Gastrocnemius medialis (tissue), 4 donors: ENCODE data around the gene FAH. TPM values are rescaled to one million over a fixed set of nuclear protein-coding genes. Genes with fewer than 3 reads are reported as not detected.
A peak's percentile ranks its signal among the peaks of the same experiment; 100 is the strongest.

Experiments
- ATAC-seq, 2 donors: fragments of 150-250 bp; one replicate each; pipeline ENCODE4 v1.9.1; 2016
- DNase-seq, 2 donors: peaks; one replicate each; pipeline ENCODE4 v3.0.0-alpha.2; 2019
- H3K27ac ChIP-seq, 4 donors: fragments of 200-600 bp; sonication (generic); 1 replicate in 1 of 4; 2 replicates in 3 of 4; pipeline ENCODE4 v1.5.1; 2016 to 2018; ENCODE audit warnings: mild to moderate bottlenecking in 2 of 4, moderate library complexity in 1 of 4
- H3K27me3 ChIP-seq, 3 donors: fragments of 200-600 bp; sonication (generic) in 2 of 3; 1 replicate in 1 of 3; 2 replicates in 2 of 3; pipeline versions ENCODE4 v1.5.1 to v1.6.0; 2016 to 2019; ENCODE audit warnings: mild to moderate bottlenecking in 1 of 3, moderate library complexity in 1 of 3
- H3K36me3 ChIP-seq, 2 donors: fragments of 200-600 bp; sonication (generic) in 1 of 2; one replicate each; pipeline ENCODE4 v1.5.1; 2017 to 2018
- H3K4me1 ChIP-seq, 2 donors: fragments of 200-600 bp; sonication (generic) in 1 of 2; one replicate each; pipeline ENCODE4 v1.5.1; 2016 to 2017; ENCODE audit warnings: mild to moderate bottlenecking in 2 of 2
- H3K4me3 ChIP-seq, 4 donors: fragments of 200-600 bp; sonication (generic) in 3 of 4; 1 replicate in 1 of 4; 2 replicates in 3 of 4; pipeline ENCODE4 v1.5.1; 2016 to 2019; ENCODE audit warnings: mild to moderate bottlenecking in 2 of 4
- H3K9me3 ChIP-seq, 3 donors: fragments of 200-600 bp; sonication (generic) in 2 of 3; 1 replicate in 1 of 3; 2 replicates in 2 of 3; pipeline ENCODE4 v1.5.1; 2016 to 2019
- POLR2A ChIP-seq, 2 donors: fragments of 450-650 bp; IDR thresholded peaks; one replicate each; pipeline ENCODE4 v1.6.1; 2017; ENCODE audit warnings: antibody characterized with exemption in 2 of 2, mild to moderate bottlenecking in 2 of 2, moderate library complexity in 2 of 2
- in situ Hi-C, 4 donors: fragments of 200-750 bp; cut with MboI; loops; one replicate each; pipeline versions ENCODE4 v1.15.0 to v1.8.0; 2017; ENCODE audit warnings: low sequenced_read_pairs in 4 of 4
- intact Hi-C: fragments of 100-400 bp; cut with DNase I; formaldehyde crosslinking; loops from one replicate; pipeline ENCODE4 v1.15.1; 2023; ENCODE audit warnings: low total_unique reads
- total RNA-seq, 4 donors: library from RNA; depleted of rRNA; stranded (reverse); fragments of >200 nt; gene quantifications; one replicate each; pipeline versions ENCODE4 v1.1.0 to v1.2.3, GENCODE V29; 2016
- TF ChIP-seq, protein P1 (sequence below), 5 experiments: fragments of 450-650 bp in 3 of 5; fragments of 200-600 bp in 2 of 5; sonication (generic) in 2 of 5; IDR thresholded peaks in 4 of 5; conservative IDR thresholded peaks in 1 of 5; 1 replicate in 4 of 5; 2 replicates in 1 of 5; pipeline ENCODE4 v1.5.1; 2016 to 2019; ENCODE audit warnings: antibody characterized with exemption in 5 of 5, mild to moderate bottlenecking in 3 of 5, moderate library complexity in 3 of 5

Gene FAH
- total RNA-seq, result 10 to 100 TPM in 3 of 4 donors, 1 to 10 TPM in 1; 7.7 to 16.7 (median 12.3) TPM

DNA sequence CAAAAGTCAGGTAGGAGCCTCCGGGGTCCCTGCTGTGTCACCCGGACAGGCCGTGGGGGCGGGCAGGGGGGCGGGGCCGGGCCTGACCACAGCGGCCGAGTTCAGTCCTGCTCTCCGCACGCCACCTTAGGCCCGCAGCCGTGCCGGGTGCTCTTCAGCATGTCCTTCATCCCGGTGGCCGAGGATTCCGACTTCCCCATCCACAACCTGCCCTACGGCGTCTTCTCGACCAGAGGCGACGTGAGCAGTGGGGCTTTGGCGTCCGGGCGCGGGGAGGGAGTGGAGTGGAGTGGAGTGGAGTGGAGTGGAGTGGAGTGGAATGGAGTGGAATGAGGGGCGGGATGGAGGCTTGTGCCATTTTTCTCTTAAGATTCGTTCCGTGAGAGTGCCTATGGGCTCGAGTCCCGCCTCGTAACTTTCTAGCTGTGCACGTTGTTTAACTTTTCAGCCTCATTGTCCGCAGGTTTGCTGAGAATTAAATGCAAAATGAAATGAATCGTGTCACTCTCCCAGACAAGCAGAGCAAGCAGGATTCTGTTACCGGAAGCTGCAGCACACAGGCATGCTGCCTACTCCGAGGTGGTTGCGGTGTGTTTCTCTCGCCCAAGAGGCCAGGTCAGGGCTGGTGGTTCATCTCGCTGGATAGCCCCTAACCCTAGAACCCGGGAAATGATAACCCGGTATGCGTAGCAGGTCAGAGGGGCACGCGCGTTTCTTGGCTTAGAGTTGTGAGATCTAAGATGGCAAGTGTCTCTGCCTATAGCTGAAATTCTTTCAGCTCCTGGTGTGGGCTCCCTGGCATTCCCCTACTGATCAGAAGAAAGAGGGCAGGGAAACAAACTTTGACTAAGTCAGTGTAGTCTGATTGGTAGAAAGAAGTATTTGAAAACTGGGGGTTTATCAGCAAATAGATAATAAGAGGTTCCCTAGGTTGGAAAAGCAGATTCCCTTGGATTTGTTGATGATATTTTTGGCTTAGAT is at the start of gene FAH:
FAH (plus strand) TSS at position 104 of the 981 bp plus-strand sequence; CDS start at position 160, 56 bp downstream.
- no peak for DNase-seq
- H3K4me3 ChIP-seq, result peak within 1 kb of the TSS; percentile 64 to 91 (median 71)
- no peak for TF ChIP-seq POLR2A (IDR thresholded peaks at IDR 0.05)
- TF ChIP-seq, protein P1, sequence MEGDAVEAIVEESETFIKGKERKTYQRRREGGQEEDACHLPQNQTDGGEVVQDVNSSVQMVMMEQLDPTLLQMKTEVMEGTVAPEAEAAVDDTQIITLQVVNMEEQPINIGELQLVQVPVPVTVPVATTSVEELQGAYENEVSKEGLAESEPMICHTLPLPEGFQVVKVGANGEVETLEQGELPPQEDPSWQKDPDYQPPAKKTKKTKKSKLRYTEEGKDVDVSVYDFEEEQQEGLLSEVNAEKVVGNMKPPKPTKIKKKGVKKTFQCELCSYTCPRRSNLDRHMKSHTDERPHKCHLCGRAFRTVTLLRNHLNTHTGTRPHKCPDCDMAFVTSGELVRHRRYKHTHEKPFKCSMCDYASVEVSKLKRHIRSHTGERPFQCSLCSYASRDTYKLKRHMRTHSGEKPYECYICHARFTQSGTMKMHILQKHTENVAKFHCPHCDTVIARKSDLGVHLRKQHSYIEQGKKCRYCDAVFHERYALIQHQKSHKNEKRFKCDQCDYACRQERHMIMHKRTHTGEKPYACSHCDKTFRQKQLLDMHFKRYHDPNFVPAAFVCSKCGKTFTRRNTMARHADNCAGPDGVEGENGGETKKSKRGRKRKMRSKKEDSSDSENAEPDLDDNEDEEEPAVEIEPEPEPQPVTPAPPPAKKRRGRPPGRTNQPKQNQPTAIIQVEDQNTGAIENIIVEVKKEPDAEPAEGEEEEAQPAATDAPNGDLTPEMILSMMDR (IDR thresholded peaks at IDR 0.05 in 4 of 5, conservative IDR thresholded peaks at IDR 0.05 in 1 of 5), result no peak
- peaks cover 38 to 45% of the 10 kb centered on the region in 2 donors for H3K4me1 ChIP-seq
- no peaks in the 10 kb centered on the region for H3K9me3 ChIP-seq
- peaks cover 0 to 5% of the 10 kb centered on the region in 2 donors for H3K36me3 ChIP-seq
- peak; percentile 66 to 69 for ATAC-seq
- H3K27me3 ChIP-seq, result no peaks in the 10 kb centered on the region
- intact Hi-C loops, result loop anchor here (1.0 to 5.0 kb wide), 4 partner anchors 22 to 1281 kb away; partner anchors contain the start of genes MORF4L1, MTHFS and ZFAND6
- in situ Hi-C loops, result loop anchor here in 3 of 4 donors (25.0 kb wide), 2 partner anchors 91 to 241 kb away; partner anchors contain the start of gene ZFAND6 (in 1 of the 3)
- peak within 1 kb of the TSS; percentile 86 to 91 (median 90) for H3K27ac ChIP-seq

DNA sequence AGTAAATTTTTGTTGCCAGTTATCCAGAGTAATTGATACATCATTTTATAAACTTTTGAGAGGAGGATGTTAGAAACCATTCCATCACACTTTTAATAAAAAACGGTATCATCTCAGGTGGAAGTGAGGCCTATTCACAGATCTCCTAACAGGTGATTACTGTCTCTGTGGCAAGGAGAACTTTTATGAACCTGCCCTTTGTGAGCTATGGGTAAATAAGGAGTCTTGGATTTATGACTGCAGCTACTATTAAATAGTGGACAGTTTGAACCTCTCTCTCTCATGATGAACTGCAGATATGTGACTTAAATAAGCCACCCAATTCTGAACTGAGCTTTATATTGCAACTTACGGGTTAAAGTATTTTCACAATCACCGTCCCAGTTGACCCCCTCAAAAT is 47.6 kb upstream of the FAH start:
- DNase-seq, result no peak
- in situ Hi-C loops (no loop called here), intact Hi-C loops (no loop called here)
- H3K27me3 ChIP-seq, result no peaks in the 10 kb centered on the region
- H3K4me3 ChIP-seq, result no peak overlapping the region
- no peak for TF ChIP-seq POLR2A (IDR thresholded peaks at IDR 0.05)
- TF ChIP-seq, protein P1 (IDR thresholded peaks at IDR 0.05 in 4 of 5, conservative IDR thresholded peaks at IDR 0.05 in 1 of 5), result no peak
- no peaks in the 10 kb centered on the region for H3K36me3 ChIP-seq
- no peak overlapping the region for H3K27ac ChIP-seq
- peaks cover 35 to 41% of the 10 kb centered on the region in 2 donors for H3K4me1 ChIP-seq
- no peak for ATAC-seq
- H3K9me3 ChIP-seq, result no peaks in the 10 kb centered on the region

DNA sequence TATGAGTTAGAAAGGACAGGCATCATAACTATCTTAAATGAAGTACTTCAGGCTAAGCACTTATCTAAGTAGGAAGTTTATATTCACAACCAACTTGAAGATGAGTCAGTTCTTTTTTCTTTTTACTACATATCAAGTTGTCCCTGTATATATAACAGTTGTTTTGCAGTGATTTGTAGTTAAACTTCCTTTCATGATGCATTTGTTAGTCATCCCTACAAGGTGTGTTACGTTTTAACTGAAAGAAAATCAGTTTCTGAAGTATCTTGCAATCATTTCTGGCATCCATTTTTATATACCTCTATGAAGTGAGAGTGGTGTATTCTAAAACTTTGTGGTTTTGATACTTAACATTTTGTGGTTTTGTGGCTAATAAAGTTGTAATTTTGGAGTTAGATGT is 47.2 kb upstream of the FAH start:
- TF ChIP-seq, protein P1 (IDR thresholded peaks at IDR 0.05 in 4 of 5, conservative IDR thresholded peaks at IDR 0.05 in 1 of 5), result no peak
- TF ChIP-seq POLR2A (IDR thresholded peaks at IDR 0.05), result no peak
- no peak overlapping the region for H3K27ac ChIP-seq
- no peaks in the 10 kb centered on the region for H3K36me3 ChIP-seq
- H3K4me1 ChIP-seq, result peaks cover 39 to 45% of the 10 kb centered on the region in 2 donors
- H3K4me3 ChIP-seq, result no peak overlapping the region
- no peaks in the 10 kb centered on the region for H3K9me3 ChIP-seq
- DNase-seq (no peak), ATAC-seq (no peak)
- intact Hi-C loops, result no loop called here
- H3K27me3 ChIP-seq, result no peaks in the 10 kb centered on the region
- in situ Hi-C loops, result no loop called here

DNA sequence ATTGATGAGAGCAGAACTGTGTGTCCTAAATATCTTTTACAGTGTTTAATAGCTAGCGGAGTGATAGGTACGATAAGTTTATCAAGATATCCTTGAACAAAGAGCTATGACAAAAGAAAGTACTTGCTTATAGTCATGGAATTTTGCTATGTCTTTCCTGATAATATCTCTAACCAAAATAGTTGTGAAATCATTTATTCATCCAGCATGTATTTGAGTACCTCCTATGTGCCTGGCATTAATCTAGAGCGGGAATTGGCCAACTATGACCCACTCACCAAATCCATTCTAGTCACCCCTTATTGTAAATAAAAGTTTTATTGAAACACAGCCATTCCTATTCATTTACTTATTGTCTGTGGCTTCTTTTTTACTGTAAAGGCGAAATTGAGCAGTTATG is 46.7 kb upstream of the FAH start:
- H3K4me3 ChIP-seq, result no peak overlapping the region
- H3K36me3 ChIP-seq, result no peaks in the 10 kb centered on the region
- no peaks in the 10 kb centered on the region for H3K27me3 ChIP-seq
- peaks cover 43 to 48% of the 10 kb centered on the region in 2 donors for H3K4me1 ChIP-seq
- no peak for TF ChIP-seq POLR2A (IDR thresholded peaks at IDR 0.05)
- TF ChIP-seq, protein P1 (IDR thresholded peaks at IDR 0.05 in 4 of 5, conservative IDR thresholded peaks at IDR 0.05 in 1 of 5), result no peak
- no peak overlapping the region for H3K27ac ChIP-seq
- intact Hi-C loops (no loop called here), in situ Hi-C loops (no loop called here)
- H3K9me3 ChIP-seq, result no peaks in the 10 kb centered on the region
- no peak for ATAC-seq
- DNase-seq, result no peak
